ENCODE data around the gene KCNJ4. TPM values are rescaled to one million over a fixed set of nuclear protein-coding genes. Genes with fewer than 3 reads are reported as not detected.

KCNJ4 gene
- total and polyA plus RNA-seq, 10 of the 15 experiments (the other 5 are each of a cell fraction or from before 2014, with no cell fraction given), result not detected

DNA sequence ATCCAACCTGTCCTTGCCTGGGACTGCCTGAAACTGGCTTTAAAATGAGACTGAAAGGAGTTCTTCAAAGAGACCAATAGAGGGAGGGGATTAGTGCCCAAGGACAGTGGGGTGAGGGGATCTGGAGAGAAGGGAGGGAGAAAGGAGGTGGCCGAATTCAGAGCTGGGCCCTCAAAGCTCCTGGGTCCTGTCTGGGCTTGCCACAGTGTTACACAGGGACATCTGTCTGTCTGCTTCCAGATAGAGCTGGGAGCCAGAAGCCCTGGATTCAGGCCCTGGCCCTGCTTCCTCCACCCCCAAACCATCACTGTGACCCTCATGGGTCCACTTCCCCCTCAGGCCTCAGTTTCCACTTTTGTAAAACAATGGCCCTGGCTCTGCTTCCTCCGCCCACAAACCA lies 3.6 kb downstream of the KCNJ4 start:
- H3K4me1 ChIP-seq (ENCODE audit: control insufficient read depth, insufficient read depth, low read length), result peaks cover 6% of the 10 kb centered on the region; the same call in 1 of the 2 replicates
- H3K4me3 ChIP-seq, result no peak overlapping the region
- intact Hi-C loops (cut with micrococcal nuclease; ENCODE audit: unreplicated experiment) (no loop called here), in situ Hi-C loops (cut with MboI) (no loop called here)
- no peak overlapping the region for H3K27ac ChIP-seq (ENCODE audit: control insufficient read depth, insufficient read depth)
- no peaks in the 10 kb centered on the region for H3K9me3 ChIP-seq (replicated peaks; ENCODE audit: control insufficient read depth, insufficient read depth, low read length)
- SMC1A ChIA-PET (ENCODE audit: uncharacterized antibody, unreplicated experiment), result no interaction called here
- CTCF ChIA-PET, result no interaction called here
- RAD21 ChIA-PET (ENCODE audit: unreplicated experiment), result no interaction called here
- 22% methylated on average over 2 of the region's 2 CpGs for WGBS (ENCODE audit: insufficient coverage, insufficient replicate concordance, low lambda C conversion rate, missing lambda C conversion rate)
- POLR2A ChIA-PET, result no interaction called here
- no TSS peak for BruUV-seq (replicated peaks)
- TF ChIP-seq BACH1 (IDR thresholded peaks at IDR 0.05; ENCODE audit: borderline replicate concordance), result no peak
- no peak for TF ChIP-seq SMC3 (IDR thresholded peaks at IDR 0.05; ENCODE audit: borderline replicate concordance, low read length)
- TF ChIP-seq IKZF2 (IDR thresholded peaks at IDR 0.05), result no peak
- TF ChIP-seq MEF2A (IDR thresholded peaks at IDR 0.05; ENCODE audit: insufficient read depth, low read depth, low read length), result no peak
- TF ChIP-seq MYC (IDR thresholded peaks at IDR 0.05; ENCODE audit: insufficient read depth, insufficient read length, insufficient replicate concordance, low read length, severe bottlenecking), result no peak
- no peak for TF ChIP-seq FOXK2 (IDR thresholded peaks at IDR 0.05)
- TF ChIP-seq TAF1 (IDR thresholded peaks at IDR 0.05; ENCODE audit: borderline replicate concordance, low read depth, low read length), result no peak
- no peak for TF ChIP-seq RAD21 (IDR thresholded peaks at IDR 0.05; ENCODE audit: insufficient read depth, low read depth, low read length)
- TF ChIP-seq STAT1 (conservative IDR thresholded peaks at IDR 0.05), result no peak
- TF ChIP-seq SREBF1 (IDR thresholded peaks at IDR 0.05; ENCODE audit: low read length), result no peak
- TF ChIP-seq, protein P1, sequence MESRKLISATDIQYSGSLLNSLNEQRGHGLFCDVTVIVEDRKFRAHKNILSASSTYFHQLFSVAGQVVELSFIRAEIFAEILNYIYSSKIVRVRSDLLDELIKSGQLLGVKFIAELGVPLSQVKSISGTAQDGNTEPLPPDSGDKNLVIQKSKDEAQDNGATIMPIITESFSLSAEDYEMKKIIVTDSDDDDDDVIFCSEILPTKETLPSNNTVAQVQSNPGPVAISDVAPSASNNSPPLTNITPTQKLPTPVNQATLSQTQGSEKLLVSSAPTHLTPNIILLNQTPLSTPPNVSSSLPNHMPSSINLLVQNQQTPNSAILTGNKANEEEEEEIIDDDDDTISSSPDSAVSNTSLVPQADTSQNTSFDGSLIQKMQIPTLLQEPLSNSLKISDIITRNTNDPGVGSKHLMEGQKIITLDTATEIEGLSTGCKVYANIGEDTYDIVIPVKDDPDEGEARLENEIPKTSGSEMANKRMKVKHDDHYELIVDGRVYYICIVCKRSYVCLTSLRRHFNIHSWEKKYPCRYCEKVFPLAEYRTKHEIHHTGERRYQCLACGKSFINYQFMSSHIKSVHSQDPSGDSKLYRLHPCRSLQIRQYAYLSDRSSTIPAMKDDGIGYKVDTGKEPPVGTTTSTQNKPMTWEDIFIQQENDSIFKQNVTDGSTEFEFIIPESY (IDR thresholded peaks at IDR 0.05), result no peak
- no peak for TF ChIP-seq SIN3A (IDR thresholded peaks at IDR 0.05; ENCODE audit: low read depth, low read length)
- no peak overlapping the region for H2AFZ ChIP-seq (ENCODE audit: control insufficient read depth, low read depth, low read length)
- DNase-seq (ENCODE audit: low read depth, low spot score) (no peak), FAIRE-seq (no peak), ATAC-seq (no peak)
- H4K20me1 ChIP-seq (ENCODE audit: control insufficient read depth, insufficient read depth), result peaks cover 3% of the 10 kb centered on the region; the same call in 1 of the 2 replicates
- H3K36me3 ChIP-seq (ENCODE audit: control insufficient read depth in 2 of 2, insufficient read depth in 2 of 2, low read length in 1 of 2), result no peaks in the 10 kb centered on the region
- H3K27me3 ChIP-seq (replicated peaks in 1 of 2; ENCODE audit: control insufficient read depth in 2 of 2, insufficient read depth in 2 of 2, low read length in 1 of 2), result peaks cover 8 to 14% of the 10 kb centered on the region in 2 experiments
- no peak overlapping the region for H3K4me2 ChIP-seq (ENCODE audit: control insufficient read depth, insufficient read depth)
- H3K9ac ChIP-seq (ENCODE audit: control insufficient read depth, insufficient read depth, low read length), result no peak overlapping the region
- H3K79me2 ChIP-seq (ENCODE audit: control insufficient read depth, insufficient read depth, low read length), result no peaks in the 10 kb centered on the region
